IPS-NIHi11 (cell line): ENCODE results near the gene MXI1.

Experiments used
- DNase-seq: peaks from one replicate; pipeline ENCODE4 v3.0.0; 2012; ENCODE audit warnings: mixed read lengths, low spot score

MXI1 gene

DNA sequence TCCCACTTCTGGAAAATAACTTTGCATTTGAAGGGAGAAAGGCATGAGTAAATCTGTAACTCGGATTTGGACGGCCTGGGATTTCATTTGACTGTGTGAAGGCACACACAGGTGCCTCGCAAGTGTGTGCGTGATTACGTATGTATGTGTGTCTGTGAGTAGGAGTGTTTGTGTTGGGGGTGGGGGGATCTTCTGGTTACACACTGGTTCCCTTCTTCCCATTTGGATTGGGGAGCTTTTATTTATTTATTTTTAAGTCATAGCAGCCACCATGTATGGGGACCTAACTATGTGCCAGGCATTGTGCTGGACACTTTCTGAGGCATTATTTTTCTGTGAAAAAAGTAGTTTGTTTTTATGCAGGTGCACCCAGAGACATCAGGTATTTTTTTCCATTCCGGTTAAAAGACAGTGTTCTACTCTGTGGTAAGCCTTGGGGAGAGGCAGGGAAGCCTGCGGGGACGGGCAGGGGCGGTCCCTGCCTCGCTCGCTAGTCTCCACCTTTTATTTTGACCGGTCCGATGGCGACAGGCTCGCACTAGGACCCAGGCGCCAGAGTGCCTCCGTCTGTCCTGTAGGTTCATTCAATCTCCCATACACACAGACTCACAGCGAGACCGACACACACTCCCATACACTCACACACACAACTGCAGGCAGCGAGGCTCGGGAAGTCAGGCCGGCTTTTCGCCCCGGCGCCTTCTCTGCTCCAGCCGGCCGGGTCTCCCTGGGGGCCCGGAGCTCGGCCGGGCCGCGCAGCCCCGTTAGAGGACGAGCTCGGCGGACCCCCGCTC is at the start of gene MXI1:
TSS of gene MXI1 (plus strand) at position 595 of the 794 bp plus-strand sequence. CDS start 204 bp downstream, outside the sequence.
- DNase-seq, result peak; percentile 80

DNA sequence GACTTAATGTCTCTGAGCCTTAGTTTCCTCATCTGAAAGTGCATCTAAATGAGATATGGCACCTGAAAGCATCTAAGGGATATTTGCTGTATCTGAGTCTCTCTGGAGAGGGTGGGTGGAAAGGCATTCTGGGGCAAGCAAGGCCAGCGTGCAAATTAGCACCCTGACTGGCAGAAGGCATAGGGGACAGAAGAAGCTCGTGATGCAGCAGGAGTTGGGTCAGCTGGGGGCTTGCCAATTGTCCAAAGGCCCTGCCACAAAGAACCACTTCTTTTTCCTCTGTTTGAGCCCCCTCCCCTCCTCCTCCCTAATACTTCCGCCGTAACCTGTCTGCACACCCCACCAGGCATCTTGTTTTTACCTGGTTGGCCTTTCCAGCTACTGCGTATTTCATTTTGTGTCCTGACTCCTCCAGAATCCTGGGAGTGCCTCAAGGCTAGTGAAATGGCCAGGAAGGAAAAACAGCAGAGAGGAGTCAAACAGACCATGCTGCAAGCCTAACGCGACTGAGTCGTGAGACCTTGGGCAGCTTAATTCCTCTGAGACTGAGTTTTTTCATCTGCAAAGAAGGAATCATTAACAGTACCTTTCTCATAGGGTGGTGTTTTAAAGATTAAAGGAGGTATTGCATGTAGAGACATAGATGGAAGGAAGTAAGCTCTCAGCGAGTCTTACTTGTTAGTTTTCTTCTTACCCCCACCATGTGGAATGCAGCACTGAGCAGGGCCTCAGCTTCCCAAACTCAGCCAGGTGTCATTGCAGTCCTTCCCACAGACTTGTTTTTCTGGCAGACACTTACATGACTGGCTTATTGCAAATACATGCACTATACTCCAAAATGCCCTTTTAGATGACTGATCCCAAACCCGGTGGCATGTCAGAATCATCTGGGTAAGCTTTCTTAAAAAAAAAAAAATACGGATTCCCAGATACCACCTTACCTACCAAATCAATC is 49.1 kb upstream of the MXI1 start:
- no peak for DNase-seq

DNA sequence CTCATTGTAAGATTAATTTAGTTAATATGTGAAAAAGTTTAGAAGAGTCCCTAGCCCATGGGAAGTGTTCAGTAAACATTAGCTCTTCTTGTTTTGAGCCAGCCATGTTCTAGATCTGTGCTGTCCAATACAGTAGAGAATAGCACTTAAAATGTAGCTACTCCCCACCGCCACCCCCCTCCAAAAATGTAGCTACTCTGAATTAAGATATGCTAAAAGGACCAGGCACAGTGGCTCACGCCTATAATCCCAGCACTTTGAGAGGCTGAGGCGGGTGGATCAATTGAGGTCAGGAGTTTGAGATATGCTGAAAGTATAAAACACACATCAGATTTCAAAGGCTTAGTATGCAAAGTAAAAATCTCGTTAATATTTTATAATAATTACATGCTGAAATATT is 47.3 kb upstream of the MXI1 start:
- no peak for DNase-seq

DNA sequence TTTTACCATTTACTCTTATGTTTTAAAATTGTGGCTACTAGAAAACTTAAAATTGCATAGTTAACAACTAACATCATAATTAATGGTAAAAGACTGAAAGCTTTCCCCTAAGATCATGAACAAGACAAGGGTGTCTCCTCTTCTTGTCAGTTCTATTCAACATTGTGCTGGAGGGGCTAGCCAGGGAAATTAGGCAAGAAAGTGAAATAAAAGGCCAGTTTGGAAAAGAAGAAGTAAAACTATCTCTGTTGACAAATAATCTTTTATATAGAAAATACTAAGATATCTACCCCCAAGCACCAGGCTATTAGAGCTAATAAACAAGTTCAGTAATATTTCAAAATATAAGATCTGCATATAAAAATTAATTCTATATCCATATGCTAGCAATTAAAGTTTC is 46.9 kb upstream of the MXI1 start:
- no peak for DNase-seq

DNA sequence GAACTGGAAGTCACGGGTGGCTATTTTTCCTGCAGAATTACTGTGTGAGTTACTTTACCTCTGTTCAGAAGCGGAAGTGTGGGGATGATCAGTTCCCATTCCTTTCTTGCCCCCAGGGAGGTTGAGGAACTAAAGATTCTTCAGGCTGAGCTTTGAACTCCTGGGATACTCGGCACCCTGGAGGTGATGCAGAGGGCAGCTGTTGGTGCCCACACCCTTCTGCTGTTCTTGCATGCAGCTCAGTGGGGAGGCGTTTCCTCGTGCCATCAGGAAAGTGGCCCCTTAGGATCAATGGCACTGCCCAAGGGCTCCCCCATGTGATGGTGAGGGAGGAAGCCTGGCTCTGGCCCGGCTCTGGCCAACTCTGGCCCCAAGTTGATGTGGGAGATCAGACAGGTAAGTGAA is 44.7 kb upstream of the MXI1 start:
- no peak for DNase-seq

DNA sequence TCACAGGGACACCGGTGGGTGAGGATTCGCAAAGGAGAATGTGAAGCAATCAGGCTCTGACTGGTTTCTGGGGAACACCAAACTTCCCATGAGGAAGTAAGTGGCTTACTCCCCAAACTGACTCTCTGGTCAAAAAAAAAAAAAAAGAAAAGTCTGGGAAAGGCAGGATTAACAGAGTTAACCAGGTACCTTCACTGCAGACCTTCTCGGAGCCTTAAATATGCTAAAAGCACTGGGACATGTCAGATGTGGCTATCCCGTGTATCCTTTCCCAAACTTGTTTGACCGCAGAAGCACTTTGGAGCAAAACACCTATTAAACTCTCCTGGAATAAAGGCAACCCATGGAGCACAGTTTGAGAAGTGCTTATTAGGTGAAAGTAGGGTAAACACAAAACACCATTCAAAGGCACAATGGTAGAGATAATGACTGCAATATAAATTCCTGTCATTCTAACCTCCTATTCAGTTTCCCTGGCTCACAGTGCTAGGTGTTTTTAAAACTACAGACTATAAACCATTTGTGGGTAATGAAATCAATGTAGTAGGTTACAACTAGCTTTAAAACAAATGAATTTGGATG is 44.1 kb upstream of the MXI1 start:
- DNase-seq, result no peak

DNA sequence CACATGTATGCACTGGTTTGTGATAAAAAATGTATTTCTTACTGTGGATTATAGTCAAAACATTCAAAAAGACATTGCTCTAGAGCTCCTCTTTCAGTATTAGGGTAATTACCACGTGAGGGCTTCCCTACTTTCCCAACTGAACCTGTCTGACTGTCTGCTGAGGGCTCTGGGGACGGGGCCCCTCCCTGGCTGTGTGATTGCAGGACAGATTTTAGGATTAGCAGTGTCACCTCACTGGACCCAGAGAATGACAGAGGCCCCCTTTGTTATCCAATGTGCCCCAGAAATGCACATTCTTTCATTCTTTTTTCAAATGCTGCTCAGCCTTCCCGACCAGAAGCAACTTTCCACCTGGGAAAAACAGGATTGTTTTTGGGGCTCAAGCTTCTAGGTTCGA is 43.6 kb upstream of the MXI1 start:
- DNase-seq, result no peak

DNA sequence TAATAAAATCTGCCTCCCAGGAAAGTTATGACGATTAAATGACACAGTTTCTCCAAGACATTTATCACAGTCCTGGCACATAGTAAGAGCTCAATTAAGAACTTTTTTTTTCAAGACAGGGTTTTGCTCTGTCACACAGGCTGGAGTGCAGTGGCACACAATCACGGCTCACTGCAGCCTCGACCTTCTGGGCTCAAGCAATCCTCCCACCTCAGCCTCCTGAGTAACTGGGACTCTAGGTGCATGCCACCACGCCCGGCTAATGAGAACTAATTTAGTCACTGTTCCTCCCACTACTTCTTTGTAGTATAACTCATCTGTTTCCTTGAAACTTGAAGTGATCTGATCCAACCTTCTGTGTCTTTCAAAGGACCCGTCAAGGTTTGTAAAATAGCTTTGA is 42.2 kb upstream of the MXI1 start:
- no peak for DNase-seq

DNA sequence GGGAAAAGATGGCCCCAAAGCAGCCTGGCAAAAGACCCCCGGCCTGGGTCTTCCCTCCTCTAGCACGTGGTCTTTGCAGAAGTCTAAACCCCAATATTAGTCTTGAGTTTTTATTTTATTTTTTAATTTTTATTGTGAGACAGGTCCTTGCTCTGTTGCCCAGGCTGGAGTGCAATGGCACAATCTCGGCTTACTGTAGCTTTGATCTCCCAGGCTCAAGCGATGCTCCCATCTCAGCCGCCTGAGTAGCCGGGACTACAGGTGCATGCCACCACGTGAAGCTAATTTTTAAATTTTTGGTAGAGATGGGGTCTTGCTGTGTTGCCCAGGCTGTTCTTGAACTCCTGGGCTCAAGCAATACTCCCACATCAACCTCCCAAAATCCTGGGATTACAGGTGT is 40.3 kb upstream of the MXI1 start:
- DNase-seq, result no peak

DNA sequence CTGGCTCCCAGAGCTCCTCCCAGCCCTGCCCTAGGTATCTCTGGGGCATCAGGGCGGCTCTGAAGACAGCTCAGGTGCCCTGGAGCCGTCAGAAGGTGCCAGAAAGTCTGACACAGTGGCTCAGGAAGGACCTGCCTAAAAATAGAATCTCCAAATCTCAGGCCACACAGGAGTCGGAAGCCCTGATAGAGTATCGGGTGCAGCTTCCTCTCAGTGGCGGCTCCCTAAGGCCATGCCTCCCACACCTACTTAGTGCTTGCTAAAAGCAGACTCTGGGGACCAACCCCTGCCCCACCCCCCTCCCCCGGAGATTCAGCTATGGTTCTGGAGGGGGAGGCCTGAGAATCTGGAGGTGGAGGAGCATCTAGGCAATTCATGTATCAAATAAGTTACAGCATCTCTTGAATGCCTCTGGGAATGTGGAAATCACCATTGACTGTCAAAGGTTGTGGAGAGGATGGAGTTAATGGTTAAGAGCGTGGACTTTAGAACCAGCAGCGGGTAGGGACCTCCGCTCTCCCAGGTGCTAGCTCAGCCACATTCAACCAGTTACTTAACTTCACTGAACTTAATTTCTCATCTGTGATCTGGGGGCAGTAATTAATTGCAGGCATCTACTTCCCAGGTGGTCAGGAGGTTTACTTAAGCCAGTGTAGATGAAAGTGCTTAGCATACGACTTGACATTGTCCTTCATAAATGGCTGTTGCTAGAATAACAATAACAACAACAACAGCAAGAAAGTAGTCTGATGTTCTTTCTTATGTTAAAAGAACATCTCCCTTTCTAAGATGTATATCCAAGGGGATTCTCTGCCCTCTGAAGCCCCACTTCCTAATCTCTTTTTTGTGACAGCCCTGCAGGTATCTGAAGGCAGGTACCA is 38.6 kb upstream of the MXI1 start:
- DNase-seq, result peak; percentile 51

DNA sequence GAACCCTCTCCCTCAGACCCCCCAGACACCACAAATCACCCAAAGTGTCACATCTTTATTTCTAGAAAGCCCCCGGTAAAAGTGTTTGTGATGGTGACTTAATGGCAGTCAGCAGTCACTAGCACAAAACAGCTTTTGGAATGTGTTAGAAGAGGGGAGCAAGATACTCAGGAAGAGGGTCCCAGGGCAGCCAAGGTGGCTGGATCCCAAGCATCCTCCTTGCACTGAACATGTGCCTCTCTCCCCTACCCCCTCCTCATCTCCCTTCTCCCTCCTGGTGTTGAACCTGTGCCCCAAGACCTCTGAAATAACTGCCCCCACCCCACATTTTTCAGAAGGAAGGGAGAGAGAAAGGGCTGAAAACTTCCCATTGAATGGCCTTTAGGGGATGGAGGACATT is 37.8 kb upstream of the MXI1 start:
- DNase-seq, result no peak

DNA sequence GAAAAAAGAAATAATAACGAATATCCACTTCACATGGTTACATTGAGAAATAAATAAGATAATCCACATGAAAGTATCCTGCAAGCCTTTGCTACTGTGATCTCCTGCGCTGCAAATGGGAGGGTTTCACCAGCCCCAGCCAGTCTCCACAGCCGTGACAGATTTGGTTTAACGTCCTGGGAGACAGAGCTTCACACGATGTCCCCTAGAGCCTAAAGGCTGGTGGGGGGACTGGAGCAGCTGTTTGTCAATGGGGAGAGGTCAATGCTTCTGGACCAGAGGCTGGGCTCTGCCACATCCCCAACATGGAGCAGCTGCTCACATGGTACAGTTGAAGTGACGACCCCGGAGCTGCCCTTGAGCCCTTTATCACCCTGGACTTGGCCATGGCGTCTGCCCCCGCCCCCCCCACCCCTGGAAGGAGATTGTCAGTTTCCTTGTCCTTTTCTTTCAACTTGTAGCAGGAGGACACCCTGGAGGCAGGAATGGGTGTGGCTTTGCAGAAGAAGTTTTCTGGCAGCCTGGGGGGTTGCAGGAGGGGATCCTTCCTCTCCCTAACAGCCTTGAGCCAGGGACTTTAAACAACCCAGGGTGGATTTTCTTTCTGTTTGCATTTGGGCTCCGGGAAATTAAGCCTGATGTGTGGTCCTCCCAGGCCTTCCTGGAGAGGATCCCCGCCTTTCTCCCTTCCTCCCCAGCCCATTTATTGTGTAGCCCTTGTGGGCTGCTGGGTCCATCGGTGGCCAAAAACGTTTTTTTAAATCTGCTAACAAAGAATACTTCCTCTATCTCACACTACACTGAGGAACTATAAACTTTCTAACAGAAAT is 37.0 kb upstream of the MXI1 start:
- DNase-seq, result no peak

DNA sequence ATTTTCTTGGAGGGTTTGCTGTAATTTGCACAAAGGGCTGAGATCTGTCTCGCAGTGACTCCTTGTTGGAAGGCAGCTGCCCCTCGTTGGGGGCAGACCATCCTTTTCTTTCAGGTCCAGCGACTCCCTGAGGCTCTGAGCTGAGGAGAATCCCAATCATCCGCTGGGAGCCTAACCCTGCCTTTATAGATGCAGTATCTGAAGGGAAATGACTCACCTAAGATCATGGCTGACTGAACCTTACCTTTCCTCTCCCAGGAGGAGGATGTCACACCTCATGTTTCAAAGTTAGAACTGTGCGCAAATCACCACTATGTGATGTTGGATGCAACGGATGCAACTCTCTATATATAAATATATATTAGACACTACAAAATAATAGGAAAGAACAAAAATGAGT is 36.4 kb upstream of the MXI1 start:
- no peak for DNase-seq

DNA sequence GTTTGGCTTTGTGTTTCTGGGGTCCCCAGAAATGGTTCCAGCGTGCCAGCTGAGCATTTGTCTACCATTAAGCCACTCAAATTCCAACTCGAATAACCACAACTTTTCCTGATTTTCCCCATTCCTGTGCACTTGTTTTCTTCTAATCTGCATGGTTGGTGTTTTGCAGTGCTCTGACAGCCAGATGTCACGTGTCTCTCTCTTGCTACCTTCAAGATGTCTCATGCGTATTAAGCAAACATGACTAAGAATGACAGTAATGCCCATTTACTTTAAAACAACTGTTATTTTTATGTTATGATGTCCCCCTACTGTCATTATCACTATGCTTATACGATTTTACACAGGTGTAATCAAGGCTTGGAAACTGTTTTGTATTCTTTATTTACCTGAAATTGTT is 35.2 kb upstream of the MXI1 start:
- DNase-seq, result no peak

DNA sequence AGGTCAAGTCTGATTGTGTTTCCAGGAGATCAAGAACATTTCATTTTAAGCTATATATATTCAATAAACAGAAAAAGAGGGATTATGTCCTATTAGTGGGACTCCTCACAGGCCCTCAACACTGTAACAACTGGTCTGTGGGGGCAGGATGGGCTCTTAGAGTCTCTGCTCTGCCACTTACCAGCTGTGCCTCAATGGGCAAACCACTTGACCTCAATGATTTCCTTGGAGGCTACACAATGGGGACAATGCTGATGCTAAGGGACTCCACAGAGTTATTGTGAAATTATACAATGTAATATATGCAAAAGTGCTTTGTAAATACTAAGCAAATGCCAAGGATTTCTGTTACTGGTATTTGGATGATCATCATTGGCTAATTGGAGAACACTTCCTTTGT is 33.2 kb upstream of the MXI1 start:
- DNase-seq, result no peak

DNA sequence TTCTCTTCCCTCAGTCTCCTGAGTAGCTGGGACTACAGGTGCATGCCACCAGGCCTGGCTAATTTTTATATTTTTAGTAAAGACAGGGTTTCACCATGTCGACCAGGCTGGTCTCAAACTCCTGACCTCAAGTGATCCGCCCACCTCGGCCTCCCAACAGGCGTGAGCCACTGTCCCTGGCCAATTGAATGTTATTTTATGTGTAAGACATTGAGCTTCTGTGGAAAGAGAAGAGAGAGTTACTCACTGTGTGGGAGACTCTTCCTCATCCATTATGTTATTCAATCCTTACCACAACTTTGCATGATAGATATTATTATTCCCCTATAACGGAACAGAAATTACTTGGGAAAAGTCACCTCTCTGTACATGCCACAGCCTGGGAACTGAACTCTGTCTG is 32.6 kb upstream of the MXI1 start:
- DNase-seq, result no peak

DNA sequence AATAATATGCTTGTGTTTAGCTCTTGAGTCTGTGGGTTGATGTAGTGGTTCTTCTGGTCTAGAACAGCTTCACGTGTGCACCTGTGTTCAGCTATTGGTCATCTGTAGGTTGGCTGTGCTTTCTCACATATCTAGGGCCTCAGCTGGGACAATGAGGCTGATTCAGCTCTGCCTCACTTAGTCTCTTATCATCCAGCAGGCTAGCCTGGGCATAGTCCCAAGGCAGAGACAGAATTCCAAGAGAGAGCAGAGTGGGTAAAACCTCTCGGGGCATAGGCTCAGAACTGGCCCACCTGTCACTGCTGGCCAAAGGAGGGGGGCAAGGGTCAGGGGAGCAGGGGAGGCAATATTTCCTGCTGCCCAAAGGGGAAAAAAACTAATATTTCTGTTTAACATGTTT is 32.0 kb upstream of the MXI1 start:
- DNase-seq, result no peak

DNA sequence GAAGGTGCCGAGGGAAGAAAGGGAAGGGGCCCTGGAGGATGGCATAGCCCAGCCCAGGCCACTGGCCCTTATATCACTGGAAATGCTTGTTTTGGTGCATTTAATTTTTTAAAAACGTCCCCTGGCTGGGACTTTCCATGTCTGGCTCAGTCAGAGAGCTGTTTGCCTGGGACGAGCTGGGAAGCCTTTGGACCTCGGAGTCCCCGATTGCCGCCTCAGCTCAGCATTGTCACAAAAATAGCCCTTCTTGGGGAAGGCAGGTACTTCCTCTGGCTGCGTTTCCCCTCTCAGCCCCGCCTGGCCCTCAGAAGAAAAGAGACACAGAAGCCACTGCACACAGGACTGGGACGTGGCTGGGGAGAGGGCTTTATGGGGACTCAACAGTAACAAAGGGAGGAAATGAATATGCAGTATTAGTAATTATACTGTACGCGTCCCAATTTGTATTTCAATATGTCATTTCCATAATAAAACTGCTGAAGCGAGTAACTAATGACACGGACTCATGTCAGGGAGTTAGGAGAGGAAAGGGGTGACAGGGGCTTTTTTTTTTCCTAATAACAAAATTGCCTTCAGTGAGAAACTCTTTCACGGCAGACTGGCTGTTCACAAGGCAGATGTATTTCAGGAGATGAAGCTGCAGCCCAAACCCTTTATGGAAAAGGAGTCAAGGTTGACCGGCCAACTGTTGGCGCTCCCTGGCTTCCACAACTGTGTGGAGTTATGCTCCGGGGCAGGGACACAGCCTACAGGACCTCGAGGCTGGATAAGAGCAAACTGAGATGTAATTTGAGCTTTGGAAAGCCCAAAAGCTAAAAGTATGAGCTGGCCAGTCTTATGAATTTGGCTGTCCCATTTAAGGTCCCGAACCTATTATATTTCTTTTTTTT is 31.0 kb upstream of the MXI1 start:
- DNase-seq, result no peak

DNA sequence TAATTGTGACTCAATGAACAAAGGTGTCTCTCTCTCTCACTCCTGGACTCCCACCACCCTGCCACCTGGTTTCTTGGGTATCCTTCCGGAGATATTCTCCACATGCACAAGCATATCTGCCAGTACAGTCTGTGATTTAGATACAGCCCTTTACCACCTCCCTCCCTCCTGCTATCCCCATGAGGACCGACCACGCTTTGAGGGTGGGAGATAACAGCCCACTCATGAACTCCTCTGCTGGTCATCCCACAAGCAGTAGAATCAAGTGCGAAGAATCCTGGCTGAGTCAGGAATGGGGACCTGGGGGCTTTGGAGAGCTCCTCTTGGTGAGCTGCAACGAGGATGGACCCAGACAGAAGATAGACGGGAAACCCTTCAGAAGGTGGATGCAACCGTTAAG is 28.2 kb upstream of the MXI1 start:
- no peak for DNase-seq

DNA sequence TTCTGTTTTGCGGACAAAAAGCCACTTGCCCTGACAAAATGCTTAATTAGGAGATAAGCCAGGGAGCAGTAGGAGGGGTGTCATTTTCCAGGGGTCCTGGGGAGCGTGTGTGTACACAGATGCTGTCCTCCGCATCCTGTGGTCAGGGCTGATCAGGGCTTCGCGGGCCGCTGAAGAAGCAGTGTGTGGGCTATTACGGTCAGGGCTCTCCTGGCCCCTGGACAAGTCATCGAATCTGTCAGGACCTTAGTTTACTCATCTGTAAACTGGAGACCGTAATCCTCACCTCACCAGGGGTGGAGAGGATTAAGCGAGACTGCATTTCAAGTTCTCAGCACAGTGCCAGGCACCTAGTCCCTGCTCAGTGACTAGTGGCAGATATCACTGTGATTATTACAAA is 26.0 kb upstream of the MXI1 start:
- no peak for DNase-seq
